Heart left ventricle (tissue), 16 donors: ENCODE measurements around the gene MYL9. TPM values are rescaled to one million over a fixed set of nuclear protein-coding genes. Genes with fewer than 3 reads are reported as not detected.
"Not testable (repeated sequence)": the region's sequence is repeated elsewhere in the genome, so short reads cannot be mapped to it uniquely, and the experiment has no call there.

Experiments
- ATAC-seq, 4 donors: fragments of 200-7000 bp; cut with Tn5 transposase; one replicate each; pipeline ENCODE4 v1.9.1; 2020 to 2022; ENCODE audit warnings: moderate library complexity in 4 of 4, mild to moderate bottlenecking in 3 of 4, moderate number of reproducible peaks in 1 of 4
- DNase-seq, 5 donors: peaks; one replicate each; pipeline ENCODE4 v3.0.0-alpha.2; 2020
- H3K27ac ChIP-seq, 12 donors: fragments of 200-600 bp; sonication (generic) in 4 of 12; one replicate each; pipeline versions ENCODE4 v1.5.0 to v1.8.0; 2016 to 2022; ENCODE audit warnings: mild to moderate bottlenecking in 2 of 12
- H3K27me3 ChIP-seq, 9 donors: fragments of 200-600 bp; sonication (generic) in 2 of 9; one replicate each; pipeline versions ENCODE4 v1.5.1 to v1.8.0; 2016 to 2022; ENCODE audit warnings: mild to moderate bottlenecking in 3 of 9
- H3K36me3 ChIP-seq, 9 donors: fragments of 200-600 bp; sonication (generic) in 2 of 9; one replicate each; pipeline versions ENCODE4 v1.5.0 to v1.8.0; 2018 to 2022; ENCODE audit warnings: mild to moderate bottlenecking in 2 of 9
- H3K4me1 ChIP-seq, 12 donors: fragments of 200-600 bp; sonication (generic) in 4 of 12; one replicate each; pipeline versions ENCODE4 v1.5.0 to v1.8.0; 2016 to 2022; ENCODE audit warnings: mild to moderate bottlenecking in 3 of 12
- H3K4me3 ChIP-seq, 12 donors: fragments of 200-600 bp; sonication (generic) in 4 of 12; one replicate each; pipeline versions ENCODE4 v1.5.0 to v1.8.0; 2017 to 2022; ENCODE audit warnings: mild to moderate bottlenecking in 9 of 12, moderate library complexity in 4 of 12
- H3K9me3 ChIP-seq, 12 donors: fragments of 200-600 bp; sonication (generic) in 4 of 12; one replicate each; pipeline versions ENCODE4 v1.5.0 to v1.8.0; 2016 to 2022; ENCODE audit warnings: mild to moderate bottlenecking in 1 of 12
- CTCF ChIP-seq, 12 donors: fragments of 200-600 bp; sonication (generic) in 4 of 12; IDR thresholded peaks; one replicate each; pipeline versions ENCODE4 v1.5.0 to v1.8.0; 2018 to 2022; ENCODE audit warnings: antibody characterized with exemption in 12 of 12, mild to moderate bottlenecking in 5 of 12
- POLR2A ChIP-seq, 2 donors: fragments of 450-650 bp; IDR thresholded peaks; one replicate each; pipeline ENCODE4 v1.6.1; 2017; ENCODE audit warnings: antibody characterized with exemption in 2 of 2, mild to moderate bottlenecking in 2 of 2, moderate library complexity in 2 of 2
- WGBS, 4 donors: extraction: QIAGEN DNeasy Blood & Tissue Kit in 2 of 4; methylation state at CpG; one replicate each; pipeline versions ENCODE4 v1.1.5 to v1.1.7; 2013 to 2018; 5-methylcytosine and 5-hydroxymethylcytosine counted together
- intact Hi-C, 10 donors: fragments of 100-400 bp; cut with DNase I; formaldehyde crosslinking; loops; one replicate each; pipeline versions ENCODE4 v1.11.1 to v1.14.2; 2022
- polyA plus RNA-seq, 2 donors: library from polyadenylated mRNA; stranded (reverse); fragments of 200-250 nt; gene quantifications; one replicate each; pipeline ENCODE4 v1.2.3, GENCODE V29; 2013
- total RNA-seq, 9 donors: library from RNA; depleted of rRNA in 2 of 9; stranded (reverse); fragments of >200 nt in 2 of 9; fragmentation: NEBNext Ultra II Directional in 3 of 9; extraction: Animal tissue kit (Norgen Biotek cat#: 25700) in 3 of 9; gene quantifications; one replicate each; pipeline versions ENCODE4 v1.1.0 to v1.2.4, GENCODE V29; 2016 to 2023
- donor health status: ischemic (EF 13 %, LVEDD 7.1; RV severe dilation, severe dysfunction).
- donor health status: healthy with polysubstance abuse.
- donor health status: DM: no; HTN: yes; CAD: no.
- donor health status: DM: no; HTN: no; CAD: no.
- donor health status: ischemic (EF 25% LVEDD 6.9; RV normal size, moderate dysfunction).
- donor health status: ischemic (EF 25% LVEDD 5.7; RV mildly dilated, moderate dysfunction).
- donor health status: healthy.
- donor health status: DM: yes; HTN: yes; CAD: no.
- donor health status: ischemic (EF 35%, LVEDD 5.7; RV mildly dilated, moderate dysfunction).
- donor health status: nonischemic (EF 11% LVEDD 7.7; RV severe dilation, severe dysfunction).
- donor health status: DM: yes; HTN: yes; CAD: no.
- donor health status: PGD.
- donor health status: ischemic (EF 29% LVEDD 5.4; RV normal size, mild dysfunction).
- donor health status: nonischemic (EF 23%, LVEDD 6.1; RV moderate dilation, normal function).

MYL9 gene
- total and polyA plus RNA-seq, 11 donors = 452 to 2,387 (median 1,748) TPM

GRCh38 chr20:36519012-36519719, 22.2 kb upstream of the MYL9 start:
- Histone ChIP-seq H3K27me3 (no peaks in the 10 kb centered on the region), H3K36me3 (peaks cover 0 to 99% (median 63%) of the 10 kb centered on the region in 9 donors), H3K9me3 (no peaks in the 10 kb centered on the region), H3K4me1 (peaks cover 0 to 31% (median 7%) of the 10 kb centered on the region in 12 donors), H3K27ac (no peak overlapping the region), H3K4me3 (no peak overlapping the region)
- ATAC-seq (no peak), DNase-seq (no peak)
- 95 to 97% (median 96%) methylated on average over 17 of the region's 17 CpGs for WGBS, 4 donors
- intact Hi-C loops = no loop called here
- TF ChIP-seq POLR2A (IDR thresholded peaks at IDR 0.05) (no peak), CTCF (IDR thresholded peaks at IDR 0.05) (no peak)

- no peak for DNase-seq
- no peak overlapping the region for H3K4me3 ChIP-seq
- intact Hi-C loops = no loop called here
- H3K9me3 ChIP-seq = no peaks in the 10 kb centered on the region
- 85 to 95% (median 92%) methylated on average over 2 of the region's 2 CpGs for WGBS, 4 donors
- peaks cover 0 to 31% (median 7%) of the 10 kb centered on the region in 12 donors for H3K4me1 ChIP-seq
- no peaks in the 10 kb centered on the region for H3K27me3 ChIP-seq
- TF ChIP-seq POLR2A (IDR thresholded peaks at IDR 0.05) (no peak), CTCF (IDR thresholded peaks at IDR 0.05) (no peak)
- H3K27ac ChIP-seq = no peak overlapping the region
- H3K36me3 ChIP-seq = peaks cover 0 to 100% (median 65%) of the 10 kb centered on the region in 9 donors
- ATAC-seq = no peak
Measured at GRCh38 chr20:36519944-36520343, 21.4 kb upstream of the MYL9 start.

GRCh38 chr20:36521526-36521925, 19.8 kb upstream of the MYL9 start:
- intact Hi-C loops = no loop called here
- TF ChIP-seq CTCF (IDR thresholded peaks at IDR 0.05) (no peak), POLR2A (IDR thresholded peaks at IDR 0.05) (no peak)
- Histone ChIP-seq H3K36me3 (peaks cover 0 to 100% (median 69%) of the 10 kb centered on the region in 9 donors), H3K4me1 (peaks cover 0 to 20% (median 5%) of the 10 kb centered on the region in 12 donors), H3K9me3 (no peaks in the 10 kb centered on the region), H3K27me3 (no peaks in the 10 kb centered on the region), H3K27ac (no peak overlapping the region), H3K4me3 (no peak overlapping the region)
- ATAC-seq (no peak), DNase-seq (no peak)
- 87 to 90% (median 87%) methylated on average over 1 of the region's 1 CpG for WGBS, 4 donors

- H3K27ac ChIP-seq, H3K4me3 ChIP-seq, DNase-seq, H3K27me3 ChIP-seq, intact Hi-C loops, H3K9me3 ChIP-seq, ATAC-seq: not testable (repeated sequence)
- Histone ChIP-seq H3K4me1 (peaks cover 0 to 19% (median 5%) of the 10 kb centered on the region in 12 donors), H3K36me3 (peaks cover 0 to 100% (median 78%) of the 10 kb centered on the region in 9 donors)
- WGBS, 4 donors = 89 to 96% (median 93%) methylated on average over 7 of the region's 7 CpGs
Measured at GRCh38 chr20:36522412-36522811, 18.9 kb upstream of the MYL9 start.
